OCI-LY1 (cell line): Measurements from ENCODE around the gene VPREB1.

ENCODE experiments used
- H2AFZ ChIP-seq: fragments of 200-600 bp; sonication (generic), shearing (Covaris generic); 2 replicates; pipeline ENCODE4 v1.6.0; 2014; ENCODE audit warnings: antibody characterized with exemption, mild to moderate bottlenecking, low read length
- H3F3A ChIP-seq: fragments of 200-600 bp; sonication (generic), shearing (Covaris generic); 2 replicates; pipeline ENCODE4 v1.6.0; 2014; ENCODE audit warnings: mild to moderate bottlenecking, antibody characterized with exemption, low read length, moderate library complexity; ENCODE audit not compliant: insufficient read depth
- H3K27ac ChIP-seq: fragments of 200-600 bp; sonication (generic); 2 replicates; pipeline ENCODE4 v1.5.1; 2014; ENCODE audit warnings: low read length, mixed run types, mild to moderate bottlenecking, low read depth; ENCODE audit not compliant: poor library complexity, severe bottlenecking
- H3K27me3 ChIP-seq: fragments of 200-600 bp; sonication (generic); 2 replicates; pipeline ENCODE4 v1.6.0; 2014; ENCODE audit warnings: antibody characterized with exemption, mild to moderate bottlenecking, low read length, moderate library complexity; ENCODE audit not compliant: insufficient read depth
- H3K36me3 ChIP-seq: fragments of 200-600 bp; sonication (generic); 2 replicates; pipeline ENCODE4 v1.6.1; 2014; ENCODE audit warnings: mild to moderate bottlenecking, antibody characterized with exemption, low read length, moderate library complexity, mixed read lengths; ENCODE audit not compliant: insufficient read depth
- H3K4me1 ChIP-seq: fragments of 200-600 bp; sonication (generic); 2 replicates; pipeline ENCODE4 v1.5.1; 2014; ENCODE audit warnings: mild to moderate bottlenecking, low read length, moderate library complexity; ENCODE audit not compliant: insufficient read depth, severe bottlenecking
- H3K4me2 ChIP-seq: fragments of 200-600 bp; sonication (generic), shearing (Covaris generic); 2 replicates; pipeline ENCODE4 v1.6.1; 2014; ENCODE audit warnings: low read length
- H3K4me3 ChIP-seq: fragments of 200-600 bp; sonication (generic); 2 replicates; pipeline ENCODE4 v1.5.1; 2014; ENCODE audit warnings: low read length, low read depth, mild to moderate bottlenecking, mixed read lengths; ENCODE audit not compliant: poor library complexity, severe bottlenecking
- H3K79me2 ChIP-seq: fragments of 200-600 bp; shearing (Covaris generic); 2 replicates; pipeline ENCODE4 v1.6.1; 2016; ENCODE audit warnings: mixed run types, low read length, mixed read lengths; ENCODE audit not compliant: insufficient read depth
- H3K9ac ChIP-seq: fragments of 200-600 bp; sonication (generic), shearing (Covaris generic); 2 replicates; pipeline ENCODE4 v1.6.1; 2014; ENCODE audit warnings: mild to moderate bottlenecking, low read length, mixed read lengths
- H3K9me2 ChIP-seq: fragments of 200-600 bp; sonication (generic), shearing (Covaris generic); 2 replicates; pipeline ENCODE4 v1.6.1; 2014; ENCODE audit warnings: low read depth, mild to moderate bottlenecking, low read length, mixed read lengths
- H3K9me3 ChIP-seq: fragments of 200-600 bp; shearing (Covaris generic); 2 replicates; pipeline ENCODE4 v1.6.1; 2014; ENCODE audit warnings: low read length, mixed read lengths
- H4K20me1 ChIP-seq: fragments of 200-600 bp; sonication (generic), shearing (Covaris generic); 2 replicates; pipeline ENCODE4 v1.6.0; 2016; ENCODE audit warnings: mild to moderate bottlenecking, low read length; ENCODE audit not compliant: insufficient read depth
- EZH2 ChIP-seq: fragments of 200-600 bp; sonication (generic), shearing (Covaris generic); IDR thresholded peaks from 2 replicates; pipeline ENCODE4 v1.8.0; 2017; ENCODE audit warnings: borderline replicate concordance, mixed run types, mild to moderate bottlenecking, antibody characterized with exemption, low read length, moderate library complexity, mixed read lengths
- TF ChIP-seq, protein P1 (sequence below): fragments of 200-600 bp; sonication (generic), shearing (Covaris generic); IDR thresholded peaks from 2 replicates; pipeline ENCODE4 v1.5.1; 2017; ENCODE audit warnings: mild to moderate bottlenecking, antibody characterized with exemption, low read length, moderate library complexity, mixed read lengths

VPREB1 gene

DNA sequence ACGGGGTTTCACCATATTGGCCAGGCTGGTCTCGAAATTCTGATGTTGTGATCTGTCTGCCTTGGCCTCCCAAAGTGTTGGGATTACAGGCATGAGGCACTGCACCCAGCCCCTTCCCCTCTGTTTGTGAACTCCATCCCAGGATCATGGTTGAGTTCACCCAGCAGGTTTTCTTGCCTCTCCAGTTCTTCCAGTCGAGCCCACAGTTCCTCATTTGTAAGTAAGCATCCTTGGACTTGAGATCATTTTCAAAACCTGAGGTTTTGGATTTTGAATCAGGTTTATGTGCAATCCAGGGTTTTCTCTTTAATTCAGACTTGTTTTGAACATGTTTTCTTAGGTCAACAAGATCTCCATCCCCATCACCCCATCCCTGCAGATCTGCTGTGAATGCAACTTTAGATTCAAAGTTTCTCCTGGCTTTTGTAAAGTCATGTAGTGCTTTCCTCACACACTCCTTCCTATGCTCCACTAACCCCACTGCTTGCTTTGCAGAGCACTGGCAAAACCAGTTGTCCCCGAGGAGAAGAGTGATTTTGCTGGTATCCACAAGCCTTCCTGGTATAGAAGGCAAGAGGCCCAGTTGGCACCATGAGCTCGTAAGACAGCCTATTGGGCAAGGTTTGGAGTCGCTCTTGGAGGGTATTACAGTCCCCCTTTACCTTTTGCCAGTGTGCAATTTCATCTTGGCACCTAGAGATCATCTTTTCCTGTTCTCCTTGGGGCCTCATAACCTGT lies 14.7 kb upstream of the VPREB1 start:
- Histone ChIP-seq H3K4me1 (peaks cover 12% of the 10 kb centered on the region), H3K9ac (no peak overlapping the region), H3K36me3 (no peaks in the 10 kb centered on the region), H3K9me2 (no peaks in the 10 kb centered on the region), H3K9me3 (no peaks in the 10 kb centered on the region), H2AFZ (no peak overlapping the region), H3F3A (no peaks in the 10 kb centered on the region), H3K4me3 (no peak overlapping the region), H3K27me3 (no peaks in the 10 kb centered on the region), H3K4me2 (no peak overlapping the region), H4K20me1 (no peaks in the 10 kb centered on the region), H3K79me2 (no peaks in the 10 kb centered on the region), H3K27ac (no peak overlapping the region)
- TF ChIP-seq EZH2: no peak
- TF ChIP-seq, protein P1, sequence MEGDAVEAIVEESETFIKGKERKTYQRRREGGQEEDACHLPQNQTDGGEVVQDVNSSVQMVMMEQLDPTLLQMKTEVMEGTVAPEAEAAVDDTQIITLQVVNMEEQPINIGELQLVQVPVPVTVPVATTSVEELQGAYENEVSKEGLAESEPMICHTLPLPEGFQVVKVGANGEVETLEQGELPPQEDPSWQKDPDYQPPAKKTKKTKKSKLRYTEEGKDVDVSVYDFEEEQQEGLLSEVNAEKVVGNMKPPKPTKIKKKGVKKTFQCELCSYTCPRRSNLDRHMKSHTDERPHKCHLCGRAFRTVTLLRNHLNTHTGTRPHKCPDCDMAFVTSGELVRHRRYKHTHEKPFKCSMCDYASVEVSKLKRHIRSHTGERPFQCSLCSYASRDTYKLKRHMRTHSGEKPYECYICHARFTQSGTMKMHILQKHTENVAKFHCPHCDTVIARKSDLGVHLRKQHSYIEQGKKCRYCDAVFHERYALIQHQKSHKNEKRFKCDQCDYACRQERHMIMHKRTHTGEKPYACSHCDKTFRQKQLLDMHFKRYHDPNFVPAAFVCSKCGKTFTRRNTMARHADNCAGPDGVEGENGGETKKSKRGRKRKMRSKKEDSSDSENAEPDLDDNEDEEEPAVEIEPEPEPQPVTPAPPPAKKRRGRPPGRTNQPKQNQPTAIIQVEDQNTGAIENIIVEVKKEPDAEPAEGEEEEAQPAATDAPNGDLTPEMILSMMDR: no peak

DNA sequence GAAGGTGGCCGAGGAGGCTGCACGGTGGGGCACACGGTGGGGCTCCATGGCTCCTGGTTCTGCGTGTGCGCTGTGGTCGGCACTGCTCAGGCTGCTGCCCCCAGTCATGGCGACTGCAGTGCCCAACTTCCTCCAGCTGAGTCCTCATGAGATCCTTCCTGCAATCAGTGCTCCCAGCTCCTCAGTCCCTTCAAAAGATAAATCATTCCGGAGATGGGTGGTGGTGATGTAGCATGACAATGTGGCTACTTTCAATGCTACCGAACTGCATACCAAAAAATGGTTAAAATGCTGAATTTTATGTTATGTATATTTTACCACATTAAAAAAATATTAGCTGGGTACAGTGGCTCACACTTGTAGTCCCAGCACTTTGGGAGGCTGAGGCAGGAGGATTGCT lies 14.1 kb upstream of the VPREB1 start:
- no peaks in the 10 kb centered on the region for H3K36me3 ChIP-seq
- H3K4me2 ChIP-seq: no peak overlapping the region
- peaks cover 13% of the 10 kb centered on the region for H3K4me1 ChIP-seq
- no peaks in the 10 kb centered on the region for H3K9me3 ChIP-seq
- TF ChIP-seq, protein P1: no peak
- no peak for TF ChIP-seq EZH2
- H2AFZ ChIP-seq: no peak overlapping the region
- H3K9ac ChIP-seq: no peak overlapping the region
- H3K27ac ChIP-seq: no peak overlapping the region
- H3F3A ChIP-seq: no peaks in the 10 kb centered on the region
- no peaks in the 10 kb centered on the region for H4K20me1 ChIP-seq
- H3K9me2 ChIP-seq: no peaks in the 10 kb centered on the region
- no peaks in the 10 kb centered on the region for H3K79me2 ChIP-seq
- no peak overlapping the region for H3K4me3 ChIP-seq
- H3K27me3 ChIP-seq: no peaks in the 10 kb centered on the region

DNA sequence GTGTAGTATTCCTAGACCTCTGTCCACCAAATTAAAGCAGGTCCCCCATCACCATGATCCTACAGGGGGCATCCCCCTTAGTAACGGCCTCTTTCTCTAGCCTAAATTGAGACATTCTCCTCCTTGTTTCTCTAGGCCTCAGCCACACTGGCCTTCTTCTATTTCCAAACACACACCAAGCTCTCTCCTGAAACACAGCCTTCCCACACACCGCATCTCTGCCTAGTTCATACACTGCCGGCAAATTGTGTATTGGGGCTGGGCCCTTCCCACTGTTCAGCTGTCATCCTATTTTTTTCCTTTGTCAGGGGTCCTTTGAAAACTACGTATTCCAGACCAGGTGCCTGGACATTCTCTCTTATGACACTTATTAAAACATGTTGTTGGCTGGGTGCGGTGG lies 11.5 kb upstream of the VPREB1 start:
- H2AFZ ChIP-seq: no peak overlapping the region
- no peak overlapping the region for H3K4me3 ChIP-seq
- no peak overlapping the region for H3K27ac ChIP-seq
- no peaks in the 10 kb centered on the region for H3K36me3 ChIP-seq
- peaks cover 21% of the 10 kb centered on the region for H3K4me1 ChIP-seq
- no peaks in the 10 kb centered on the region for H3K9me3 ChIP-seq
- no peak overlapping the region for H3K4me2 ChIP-seq
- H4K20me1 ChIP-seq: no peaks in the 10 kb centered on the region
- no peak for TF ChIP-seq EZH2
- TF ChIP-seq, protein P1: no peak
- no peaks in the 10 kb centered on the region for H3K27me3 ChIP-seq
- H3K9ac ChIP-seq: no peak overlapping the region
- no peaks in the 10 kb centered on the region for H3K79me2 ChIP-seq
- no peaks in the 10 kb centered on the region for H3K9me2 ChIP-seq
- no peaks in the 10 kb centered on the region for H3F3A ChIP-seq
